ENCODE data around the gene PRDM7.

PRDM7 gene

GRCh38 chr16:90054554-90054953, 22.6 kb downstream of the PRDM7 start:
- Mint-ChIP-seq H3K27ac (no peak overlapping the region), H3K9me3 (peaks cover 11 to 17% of the 10 kb centered on the region in 2 donors), H3K4me1 (ENCODE audit: low read depth in 2 of 2) (peaks cover 3 to 9% of the 10 kb centered on the region in 2 donors), H3K27me3 (peaks cover 0 to 6% of the 10 kb centered on the region in 2 donors), H3K4me3 (no peak overlapping the region), H3K36me3 (ENCODE audit: insufficient read depth) (no peaks in the 10 kb centered on the region)
- ATAC-seq (replicated peaks): no peak
- no peak for DNase-seq

GRCh38 chr16:90053902-90054500, 23.1 kb downstream of the PRDM7 start:
- Mint-ChIP-seq H3K36me3 (ENCODE audit: insufficient read depth) (no peaks in the 10 kb centered on the region), H3K27ac (no peak overlapping the region), H3K4me1 (ENCODE audit: low read depth in 2 of 2) (peaks cover 3 to 9% of the 10 kb centered on the region in 2 donors), H3K4me3 (no peak overlapping the region), H3K9me3 (peaks cover 11 to 17% of the 10 kb centered on the region in 2 donors), H3K27me3 (peaks cover 0 to 6% of the 10 kb centered on the region in 2 donors)
- DNase-seq (no peak), ATAC-seq (replicated peaks) (no peak)

- Mint-ChIP-seq H3K36me3 (ENCODE audit: insufficient read depth) (peaks cover 11% of the 10 kb centered on the region), H3K4me1 (ENCODE audit: low read depth in 2 of 2) (peaks cover 3 to 7% of the 10 kb centered on the region in 2 donors), H3K27ac (no peak overlapping the region), H3K27me3 (peaks cover 9 to 11% of the 10 kb centered on the region in 2 donors), H3K9me3 (peaks cover 11 to 17% of the 10 kb centered on the region in 2 donors), H3K4me3 (no peak overlapping the region)
- DNase-seq (no peak), ATAC-seq (replicated peaks) (no peak)
These were observed 26.2 kb downstream of the PRDM7 start for GRCh38 chr16:90050969-90051368.

- H3K4me1 Mint-ChIP-seq (ENCODE audit: low read depth in 2 of 2): peaks cover 3 to 7% of the 10 kb centered on the region in 2 donors
- H3K27ac Mint-ChIP-seq: no peak overlapping the region
- H3K36me3 Mint-ChIP-seq (ENCODE audit: insufficient read depth): peaks cover 11% of the 10 kb centered on the region
- H3K27me3 Mint-ChIP-seq: peaks cover 5 to 26% of the 10 kb centered on the region in 2 donors
- H3K9me3 Mint-ChIP-seq: peaks cover 7 to 11% of the 10 kb centered on the region in 2 donors
- peak overlapping the region in 1 of 2 donors; percentile 54 for H3K4me3 Mint-ChIP-seq
- DNase-seq (no peak), ATAC-seq (replicated peaks) (no peak)
These were observed 28.3 kb downstream of the PRDM7 start for GRCh38 chr16:90048737-90049330.

GRCh38 chr16:90048347-90048722, 28.8 kb downstream of the PRDM7 start:
- Mint-ChIP-seq H3K4me3 (peak overlapping the region; percentile 46 to 54), H3K27me3 (peaks cover 5 to 26% of the 10 kb centered on the region in 2 donors), H3K36me3 (ENCODE audit: insufficient read depth) (peaks cover 11% of the 10 kb centered on the region), H3K9me3 (peaks cover 5 to 6% of the 10 kb centered on the region in 2 donors), H3K27ac (peak overlapping the region; percentile 28 to 80), H3K4me1 (ENCODE audit: low read depth in 2 of 2) (peaks cover 3 to 7% of the 10 kb centered on the region in 2 donors)
- ATAC-seq (replicated peaks): peak; percentile 26
- no peak for DNase-seq

GRCh38 chr16:90047714-90048346, 29.3 kb downstream of the PRDM7 start:
- H3K27me3 Mint-ChIP-seq: peaks cover 5 to 26% of the 10 kb centered on the region in 2 donors
- no peak for DNase-seq
- H3K4me3 Mint-ChIP-seq: peak overlapping the region; percentile 46 to 54
- H3K27ac Mint-ChIP-seq: peak overlapping the region; percentile 28 to 80
- peaks cover 11% of the 10 kb centered on the region for H3K36me3 Mint-ChIP-seq (ENCODE audit: insufficient read depth)
- peak; percentile 41 for ATAC-seq (replicated peaks)
- peaks cover 3 to 7% of the 10 kb centered on the region in 2 donors for H3K4me1 Mint-ChIP-seq (ENCODE audit: low read depth in 2 of 2)
- H3K9me3 Mint-ChIP-seq: peaks cover 0 to under 1% of the 10 kb centered on the region in 2 donors

GRCh38 chr16:90046971-90047713, 30.0 kb downstream of the PRDM7 start:
- Mint-ChIP-seq H3K4me3 (peak overlapping the region; percentile 50 to 59), H3K9me3 (no peaks in the 10 kb centered on the region), H3K36me3 (ENCODE audit: insufficient read depth) (peaks cover 11% of the 10 kb centered on the region), H3K4me1 (ENCODE audit: low read depth in 2 of 2) (peaks cover 3 to 7% of the 10 kb centered on the region in 2 donors), H3K27ac (peak overlapping the region in 1 of 2 donors; percentile 86), H3K27me3 (peaks cover 5 to 31% of the 10 kb centered on the region in 2 donors)
- DNase-seq (no peak), ATAC-seq (replicated peaks) (peak; percentile 31)

- peak overlapping the region; percentile 50 to 59 for H3K4me3 Mint-ChIP-seq
- no peak for DNase-seq
- H3K9me3 Mint-ChIP-seq: no peaks in the 10 kb centered on the region
- peaks cover 3 to 7% of the 10 kb centered on the region in 2 donors for H3K4me1 Mint-ChIP-seq (ENCODE audit: low read depth in 2 of 2)
- H3K36me3 Mint-ChIP-seq (ENCODE audit: insufficient read depth): peaks cover 11% of the 10 kb centered on the region
- peak overlapping the region in 1 of 2 donors; percentile 86 for H3K27ac Mint-ChIP-seq
- H3K27me3 Mint-ChIP-seq: peaks cover 5 to 31% of the 10 kb centered on the region in 2 donors
- peak; percentile 31 for ATAC-seq (replicated peaks)
These were observed 30.8 kb downstream of the PRDM7 start for GRCh38 chr16:90046122-90046970.

GRCh38 chr16:90044111-90044551, 33.0 kb downstream of the PRDM7 start:
- ATAC-seq (replicated peaks) (no peak), DNase-seq (no peak)
- no peak overlapping the region for H3K4me3 Mint-ChIP-seq
- H3K4me1 Mint-ChIP-seq (ENCODE audit: low read depth in 2 of 2): peaks cover 3 to 8% of the 10 kb centered on the region in 2 donors
- H3K36me3 Mint-ChIP-seq (ENCODE audit: insufficient read depth): peaks cover 11% of the 10 kb centered on the region
- peaks cover 5 to 31% of the 10 kb centered on the region in 2 donors for H3K27me3 Mint-ChIP-seq
- no peaks in the 10 kb centered on the region for H3K9me3 Mint-ChIP-seq
- peak overlapping the region in 1 of 2 donors; percentile 23 for H3K27ac Mint-ChIP-seq

- no peak overlapping the region for H3K27ac Mint-ChIP-seq
- no peak overlapping the region for H3K4me3 Mint-ChIP-seq
- peaks cover 11% of the 10 kb centered on the region for H3K36me3 Mint-ChIP-seq (ENCODE audit: insufficient read depth)
- peaks cover 3 to 8% of the 10 kb centered on the region in 2 donors for H3K4me1 Mint-ChIP-seq (ENCODE audit: low read depth in 2 of 2)
- ATAC-seq (replicated peaks) (no peak), DNase-seq (no peak)
- peaks cover 5 to 31% of the 10 kb centered on the region in 2 donors for H3K27me3 Mint-ChIP-seq
- H3K9me3 Mint-ChIP-seq: no peaks in the 10 kb centered on the region
These were observed 33.6 kb downstream of the PRDM7 start for GRCh38 chr16:90043526-90043925.

GRCh38 chr16:90042946-90043514, 34.1 kb downstream of the PRDM7 start:
- no peak for ATAC-seq (replicated peaks)
- Mint-ChIP-seq H3K27me3 (peaks cover 5 to 31% of the 10 kb centered on the region in 2 donors), H3K4me3 (no peak overlapping the region)

GRCh38 chr16:90041896-90042473, 35.1 kb downstream of the PRDM7 start:
- H3K27ac Mint-ChIP-seq: no peak overlapping the region
- ATAC-seq (replicated peaks) (no peak), DNase-seq (no peak)
- H3K4me1 Mint-ChIP-seq (ENCODE audit: low read depth in 2 of 2): peaks cover 3 to 6% of the 10 kb centered on the region in 2 donors
- H3K27me3 Mint-ChIP-seq: peaks cover 5 to 31% of the 10 kb centered on the region in 2 donors
- H3K36me3 Mint-ChIP-seq (ENCODE audit: insufficient read depth): peaks cover 5% of the 10 kb centered on the region
- H3K9me3 Mint-ChIP-seq: no peaks in the 10 kb centered on the region
- no peak overlapping the region for H3K4me3 Mint-ChIP-seq

More at GRCh38 chr16:90042946-90043514, 34.1 kb downstream of the PRDM7 start:
- H3K36me3 Mint-ChIP-seq (ENCODE audit: insufficient read depth): peaks cover 6% of the 10 kb centered on the region
- H3K9me3 Mint-ChIP-seq: no peaks in the 10 kb centered on the region
- H3K27ac Mint-ChIP-seq: no peak overlapping the region
- H3K4me1 Mint-ChIP-seq (ENCODE audit: low read depth in 2 of 2): peaks cover 3 to 7% of the 10 kb centered on the region in 2 donors
- no peak for DNase-seq
